Measurements from ENCODE around the gene UNC13C. TPM values are rescaled to one million over a fixed set of nuclear protein-coding genes. Genes with fewer than 3 reads are reported as not detected.
"Not testable (repeated sequence)": the region's sequence is repeated elsewhere in the genome, so short reads cannot be mapped to it uniquely, and the experiment has no call there.

UNC13C gene
- polyA plus RNA-seq: 1.1 TPM
- long read RNA-seq, donor 1: 0 reads
- long read RNA-seq, donor 2: 0 reads
- long read RNA-seq, donor 3: 0 reads
- long read RNA-seq, donor 4: 0 reads
- long read RNA-seq, donor 5: 0 reads
- long read RNA-seq, donor 6: 0 reads
- long read RNA-seq, donor 7: 0 reads
- long read RNA-seq, donor 8: 0 reads
- long read RNA-seq, donor 9: 0 reads
- long read RNA-seq, donor 10: 0 reads
- long read RNA-seq, donor 11: 0 reads

DNA sequence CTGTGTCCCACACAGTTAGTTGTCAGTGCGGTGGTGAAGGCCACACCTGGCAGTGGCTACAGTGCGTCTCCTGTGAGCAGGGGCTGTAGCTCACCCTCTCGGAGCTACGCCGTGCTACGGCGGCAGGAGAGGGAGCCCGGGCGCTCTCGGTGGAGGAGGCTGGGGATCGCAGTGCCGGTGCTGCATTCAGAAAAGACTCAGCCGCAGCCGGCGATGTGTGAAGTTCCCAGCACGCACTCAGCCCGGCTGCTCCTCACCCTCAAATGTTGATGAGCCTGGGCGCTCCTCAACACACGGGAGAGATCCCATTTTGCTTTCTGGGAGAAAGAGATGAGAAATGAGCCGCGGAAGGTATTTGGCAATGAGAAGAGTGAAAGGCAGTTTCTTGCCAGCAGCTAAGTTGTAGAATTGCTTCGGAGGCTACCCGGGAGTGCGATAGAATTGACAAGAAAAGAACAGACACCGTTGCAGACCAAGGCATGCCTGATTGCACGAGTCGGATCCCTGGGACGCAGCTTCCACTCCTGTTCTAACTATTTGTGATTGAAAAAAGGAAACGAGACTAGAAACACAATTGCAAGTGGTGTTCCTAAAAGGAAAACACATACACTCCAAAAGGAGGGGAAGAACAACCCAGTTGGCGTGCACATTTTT, at the start of gene UNC13C:
Gene UNC13C, plus strand, starts transcription at position 189 of the 654 bp plus-strand sequence. CDS start 34,463 bp downstream, outside the sequence.
- peaks cover 11% of the 10 kb centered on the region for H3K27me3 ChIP-seq (ENCODE audit: control insufficient read depth, insufficient read depth, low read length)
- DNase-seq: peak; percentile 15 to 49
- no peak within 1 kb of the TSS for H3K27ac ChIP-seq (ENCODE audit: low read length)
- H3K4me3 ChIP-seq (ENCODE audit: low read length): peak within 1 kb of the TSS; percentile 38
- H3K4me1 ChIP-seq (ENCODE audit: control insufficient read depth, insufficient read depth, low read length): no peaks in the 10 kb centered on the region
- no peaks in the 10 kb centered on the region for H3K9me3 ChIP-seq (ENCODE audit: control insufficient read depth, low read depth, low read length)
- WGBS (ENCODE audit: insufficient coverage, low lambda C conversion rate): 0% methylated on average over 3 of the region's 30 CpGs
- no peaks in the 10 kb centered on the region for H3K36me3 ChIP-seq (ENCODE audit: control insufficient read depth, insufficient read depth, low read length)

GRCh38 chr15:53936137-53936536, 42.1 kb upstream of the UNC13C start:
- no peak overlapping the region for H3K27ac ChIP-seq (ENCODE audit: low read length)
- no peak for DNase-seq

GRCh38 chr15:53937632-53938031, 40.6 kb upstream of the UNC13C start:
- DNase-seq; H3K4me3 ChIP-seq (ENCODE audit: low read length); H3K9me3 ChIP-seq (ENCODE audit: control insufficient read depth, low read depth, low read length); H3K4me1 ChIP-seq (ENCODE audit: control insufficient read depth, insufficient read depth, low read length); H3K27me3 ChIP-seq (ENCODE audit: control insufficient read depth, insufficient read depth, low read length); H3K27ac ChIP-seq (ENCODE audit: low read length); H3K36me3 ChIP-seq (ENCODE audit: control insufficient read depth, insufficient read depth, low read length): not testable (repeated sequence)
- 100% methylated on average over 1 of the region's 2 CpGs for WGBS (ENCODE audit: insufficient coverage, low lambda C conversion rate)

More at GRCh38 chr15:53936137-53936536, 42.1 kb upstream of the UNC13C start:
- Histone ChIP-seq H3K36me3 (ENCODE audit: control insufficient read depth, insufficient read depth, low read length) (no peaks in the 10 kb centered on the region), H3K27me3 (ENCODE audit: control insufficient read depth, insufficient read depth, low read length) (no peaks in the 10 kb centered on the region), H3K9me3 (ENCODE audit: control insufficient read depth, low read depth, low read length) (no peaks in the 10 kb centered on the region), H3K4me1 (ENCODE audit: control insufficient read depth, insufficient read depth, low read length) (no peaks in the 10 kb centered on the region), H3K4me3 (ENCODE audit: low read length) (no peak overlapping the region)

DNA sequence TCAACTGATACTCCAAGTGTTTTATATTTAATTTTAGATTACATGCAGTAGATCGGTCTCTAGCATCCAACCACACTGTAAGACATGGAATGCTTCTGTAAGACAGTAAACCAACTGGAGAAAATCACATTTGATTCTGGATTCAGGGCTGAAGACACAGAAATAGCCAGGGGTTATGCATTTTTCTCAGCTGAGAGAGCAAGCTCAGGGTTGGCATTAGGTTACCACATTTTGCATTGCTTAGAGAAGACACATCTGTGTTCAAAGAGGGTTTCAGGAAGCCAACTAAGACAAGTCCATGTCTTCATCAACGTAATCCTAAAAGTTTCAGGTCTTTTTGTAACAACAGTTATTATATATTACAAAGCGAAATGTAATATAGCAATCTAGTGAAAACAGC, 27.7 kb upstream of the UNC13C start:
- Histone ChIP-seq H3K9me3 (ENCODE audit: control insufficient read depth, low read depth, low read length) (peaks cover 2% of the 10 kb centered on the region), H3K27me3 (ENCODE audit: control insufficient read depth, insufficient read depth, low read length) (no peaks in the 10 kb centered on the region), H3K36me3 (ENCODE audit: control insufficient read depth, insufficient read depth, low read length) (no peaks in the 10 kb centered on the region), H3K4me1 (ENCODE audit: control insufficient read depth, insufficient read depth, low read length) (no peaks in the 10 kb centered on the region), H3K27ac (ENCODE audit: low read length) (no peak overlapping the region), H3K4me3 (ENCODE audit: low read length) (no peak overlapping the region)
- DNase-seq: no peak
- 100% methylated on average over 3 of the region's 3 CpGs for WGBS (ENCODE audit: insufficient coverage, low lambda C conversion rate)

- Histone ChIP-seq H3K27ac (ENCODE audit: low read length) (no peak overlapping the region), H3K4me1 (ENCODE audit: control insufficient read depth, insufficient read depth, low read length) (no peaks in the 10 kb centered on the region), H3K9me3 (ENCODE audit: control insufficient read depth, low read depth, low read length) (no peaks in the 10 kb centered on the region), H3K27me3 (ENCODE audit: control insufficient read depth, insufficient read depth, low read length) (no peaks in the 10 kb centered on the region), H3K4me3 (ENCODE audit: low read length) (no peak overlapping the region), H3K36me3 (ENCODE audit: control insufficient read depth, insufficient read depth, low read length) (no peaks in the 10 kb centered on the region)
- DNase-seq: no peak
These were observed 22.8 kb upstream of the UNC13C start for GRCh38 chr15:53955396-53955795.

- WGBS (ENCODE audit: insufficient coverage, low lambda C conversion rate): 83% methylated on average over 1 of the region's 4 CpGs
- Histone ChIP-seq H3K27ac (ENCODE audit: low read length) (no peak overlapping the region), H3K4me3 (ENCODE audit: low read length) (no peak overlapping the region), H3K27me3 (ENCODE audit: control insufficient read depth, insufficient read depth, low read length) (no peaks in the 10 kb centered on the region), H3K36me3 (ENCODE audit: control insufficient read depth, insufficient read depth, low read length) (no peaks in the 10 kb centered on the region), H3K9me3 (ENCODE audit: control insufficient read depth, low read depth, low read length) (no peaks in the 10 kb centered on the region), H3K4me1 (ENCODE audit: control insufficient read depth, insufficient read depth, low read length) (no peaks in the 10 kb centered on the region)
- peak in 1 of 2 donors; percentile 7 for DNase-seq
These were observed 15.3 kb upstream of the UNC13C start for GRCh38 chr15:53962646-53963561.

DNA sequence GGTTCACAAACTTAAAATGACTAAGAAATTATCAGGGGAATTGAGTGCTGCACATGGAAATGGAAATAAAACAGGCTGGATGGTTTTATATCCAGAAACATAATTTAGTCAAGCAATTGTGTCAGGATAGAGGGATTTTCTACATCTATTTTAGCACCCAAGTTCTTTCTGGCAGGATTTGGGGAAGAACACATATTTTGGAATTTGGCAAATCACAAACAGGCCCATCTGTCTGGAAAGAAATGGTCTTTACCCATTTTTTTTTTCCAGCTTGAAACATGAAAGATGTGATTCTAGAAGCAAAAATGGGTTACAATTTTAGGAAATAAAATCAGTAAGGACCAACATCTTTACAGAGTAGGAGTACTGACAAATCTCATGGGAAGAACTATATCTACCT, 14.4 kb upstream of the UNC13C start:
- H3K27ac ChIP-seq (ENCODE audit: low read length): no peak overlapping the region
- H3K36me3 ChIP-seq (ENCODE audit: control insufficient read depth, insufficient read depth, low read length): no peaks in the 10 kb centered on the region
- DNase-seq: no peak
- H3K4me1 ChIP-seq (ENCODE audit: control insufficient read depth, insufficient read depth, low read length): no peaks in the 10 kb centered on the region
- no peaks in the 10 kb centered on the region for H3K27me3 ChIP-seq (ENCODE audit: control insufficient read depth, insufficient read depth, low read length)
- H3K9me3 ChIP-seq (ENCODE audit: control insufficient read depth, low read depth, low read length): no peaks in the 10 kb centered on the region
- no peak overlapping the region for H3K4me3 ChIP-seq (ENCODE audit: low read length)

DNA sequence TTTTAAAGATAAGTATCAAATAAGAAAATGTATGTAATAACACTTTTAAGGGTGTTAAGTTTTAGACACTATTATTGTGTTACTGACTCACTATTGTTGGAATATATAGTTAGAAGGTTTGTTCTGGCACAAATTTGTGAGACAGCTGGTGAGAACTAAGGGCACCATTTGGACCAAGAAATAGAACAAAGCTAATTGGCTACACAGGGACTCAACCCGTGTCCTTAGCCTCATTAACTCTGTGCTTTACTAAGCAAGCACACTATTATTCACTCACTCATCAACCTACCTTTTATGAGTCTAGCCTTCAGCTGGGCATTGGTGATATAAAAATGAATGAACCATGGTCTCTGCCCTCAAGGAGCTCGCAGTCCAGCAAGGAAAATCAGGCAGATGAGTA, 4.1 kb upstream of the UNC13C start:
- no peak for DNase-seq
- H3K36me3 ChIP-seq (ENCODE audit: control insufficient read depth, insufficient read depth, low read length): no peaks in the 10 kb centered on the region
- no CpG with 5 or more reads among the region's 2 CpGs for WGBS (ENCODE audit: insufficient coverage, low lambda C conversion rate)
- no peaks in the 10 kb centered on the region for H3K4me1 ChIP-seq (ENCODE audit: control insufficient read depth, insufficient read depth, low read length)
- no peaks in the 10 kb centered on the region for H3K9me3 ChIP-seq (ENCODE audit: control insufficient read depth, low read depth, low read length)
- no peak overlapping the region for H3K4me3 ChIP-seq (ENCODE audit: low read length)
- peaks cover 8% of the 10 kb centered on the region for H3K27me3 ChIP-seq (ENCODE audit: control insufficient read depth, insufficient read depth, low read length)
- no peak overlapping the region for H3K27ac ChIP-seq (ENCODE audit: low read length)

DNA sequence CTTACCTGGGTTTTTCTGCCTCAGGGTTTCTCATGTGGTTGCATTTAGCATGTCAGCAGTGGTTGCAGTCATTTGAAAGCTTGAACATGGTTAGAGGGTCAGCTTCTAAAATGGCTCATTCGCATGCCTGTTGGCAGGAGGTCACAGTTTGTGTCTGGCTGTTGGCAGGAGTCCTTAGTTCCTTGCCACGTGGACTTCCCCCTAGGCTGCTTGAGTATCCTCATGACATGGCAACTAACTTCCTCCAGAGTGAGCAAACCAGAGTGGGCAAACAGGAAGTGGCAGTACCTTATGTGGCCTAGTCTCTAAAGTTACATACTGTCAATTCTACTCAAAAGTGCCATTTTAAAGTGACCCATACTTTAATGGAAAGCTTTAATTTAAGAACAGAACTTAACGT, 3.4 kb upstream of the UNC13C start:
- H3K9me3 ChIP-seq (ENCODE audit: control insufficient read depth, low read depth, low read length): no peaks in the 10 kb centered on the region
- WGBS (ENCODE audit: insufficient coverage, low lambda C conversion rate): no CpG with 5 or more reads among the region's 3 CpGs
- no peaks in the 10 kb centered on the region for H3K36me3 ChIP-seq (ENCODE audit: control insufficient read depth, insufficient read depth, low read length)
- H3K27me3 ChIP-seq (ENCODE audit: control insufficient read depth, insufficient read depth, low read length): peaks cover 11% of the 10 kb centered on the region
- H3K27ac ChIP-seq (ENCODE audit: low read length): no peak overlapping the region
- H3K4me3 ChIP-seq (ENCODE audit: low read length): no peak overlapping the region
- H3K4me1 ChIP-seq (ENCODE audit: control insufficient read depth, insufficient read depth, low read length): no peaks in the 10 kb centered on the region
- DNase-seq: no peak

DNA sequence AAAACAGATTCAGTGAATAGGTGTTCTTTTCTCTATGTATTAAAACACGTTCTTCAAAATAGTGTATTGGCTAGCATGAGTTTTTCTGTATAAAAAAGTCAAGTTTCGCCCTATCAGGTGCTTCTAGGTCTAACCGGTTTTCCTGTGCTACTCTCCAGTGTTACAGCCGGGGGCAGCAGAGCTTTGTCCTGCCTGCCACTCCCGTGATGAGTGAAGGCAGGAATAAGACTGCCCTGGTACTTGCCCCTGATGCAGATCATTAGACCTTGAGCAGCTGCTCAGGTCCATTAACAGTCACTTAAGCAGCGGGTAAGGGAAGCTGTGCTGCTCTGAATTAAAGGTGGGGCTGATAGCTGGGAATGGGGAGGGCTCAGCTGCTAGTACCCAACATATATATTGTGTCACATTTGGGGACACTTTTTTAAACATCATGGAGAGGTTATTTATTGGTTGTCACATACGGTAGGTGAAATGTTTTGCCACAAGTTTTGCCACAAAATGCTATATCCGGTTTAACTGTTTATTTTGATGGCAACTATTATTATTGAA, 1.3 kb upstream of the UNC13C start:
- Histone ChIP-seq H3K4me3 (ENCODE audit: low read length) (no peak overlapping the region), H3K36me3 (ENCODE audit: control insufficient read depth, insufficient read depth, low read length) (no peaks in the 10 kb centered on the region), H3K27ac (ENCODE audit: low read length) (no peak overlapping the region), H3K9me3 (ENCODE audit: control insufficient read depth, low read depth, low read length) (no peaks in the 10 kb centered on the region), H3K27me3 (ENCODE audit: control insufficient read depth, insufficient read depth, low read length) (peaks cover 11% of the 10 kb centered on the region), H3K4me1 (ENCODE audit: control insufficient read depth, insufficient read depth, low read length) (no peaks in the 10 kb centered on the region)
- 0% methylated on average over 1 of the region's 8 CpGs for WGBS (ENCODE audit: insufficient coverage, low lambda C conversion rate)
- peak; percentile 52 to 64 for DNase-seq
